H9 (cell line): ENCODE measurements around the gene FRRS1L. TPM values are rescaled to one million over a fixed set of nuclear protein-coding genes. Genes with fewer than 3 reads are reported as not detected.

ENCODE experiments used
- DNase-seq: peaks from one replicate; pipeline ENCODE4 v3.0.0-alpha.2; 2017
- H2AFZ ChIP-seq: one replicate; pipeline ENCODE4 v1.6.1; 2013; ENCODE audit warnings: mild to moderate bottlenecking, low read length, control low read depth, moderate library complexity
- H2AK5ac ChIP-seq: 2 replicates; pipeline ENCODE4 v1.6.1; 2013; ENCODE audit warnings: low read length, control low read depth, mixed read lengths; ENCODE audit not compliant: insufficient read length
- H2BK120ac ChIP-seq: one replicate; pipeline ENCODE4 v1.6.1; 2013; ENCODE audit warnings: low read depth, mild to moderate bottlenecking, low read length, control low read depth, inconsistent platforms; ENCODE audit not compliant: poor library complexity, severe bottlenecking
- H2BK12ac ChIP-seq: 2 replicates; pipeline ENCODE4 v1.6.1; 2013; ENCODE audit warnings: low read length, control low read depth, mixed read lengths, low read depth; ENCODE audit not compliant: insufficient read length
- H2BK15ac ChIP-seq: 2 replicates; pipeline ENCODE4 v1.6.1; 2013; ENCODE audit warnings: low read depth, low read length, control low read depth
- H2BK20ac ChIP-seq: one replicate; pipeline ENCODE4 v1.6.1; 2013; ENCODE audit warnings: low read depth, mild to moderate bottlenecking, low read length, control low read depth, inconsistent platforms; ENCODE audit not compliant: poor library complexity, severe bottlenecking
- H2BK5ac ChIP-seq: 2 replicates; pipeline ENCODE4 v1.6.1; 2013; ENCODE audit warnings: low read length, control low read depth, mixed read lengths; ENCODE audit not compliant: insufficient read length
- H3K14ac ChIP-seq: 2 replicates; pipeline ENCODE4 v1.6.1; 2013; ENCODE audit warnings: low read length, control low read depth; ENCODE audit not compliant: insufficient read depth
- H3K18ac ChIP-seq: 2 replicates; pipeline ENCODE4 v1.6.1; 2013; ENCODE audit warnings: low read depth, mild to moderate bottlenecking, mixed read lengths, low read length, control low read depth; ENCODE audit not compliant: insufficient read length
- H3K23ac ChIP-seq: 2 replicates; pipeline ENCODE4 v1.6.1; 2013; ENCODE audit warnings: low read length, control low read depth, mixed read lengths, low read depth; ENCODE audit not compliant: insufficient read length
- H3K23me2 ChIP-seq: 2 replicates; pipeline ENCODE4 v1.6.1; 2013; ENCODE audit warnings: low read depth, mild to moderate bottlenecking, mixed read lengths, low read length, control low read depth; ENCODE audit not compliant: insufficient read length, poor library complexity, severe bottlenecking
- H3K27ac ChIP-seq: 2 replicates; pipeline ENCODE4 v1.5.1; 2013; ENCODE audit warnings: low read length, control low read depth, mixed read lengths, low read depth; ENCODE audit not compliant: insufficient read length
- H3K27me3 ChIP-seq: 2 replicates; pipeline ENCODE4 v1.6.1; 2013; ENCODE audit warnings: low read length, control low read depth, inconsistent platforms; ENCODE audit not compliant: insufficient read depth
- H3K4ac ChIP-seq: 2 replicates; pipeline ENCODE4 v1.6.1; 2013; ENCODE audit warnings: low read depth, mild to moderate bottlenecking, control low read depth, inconsistent platforms, low read length, moderate library complexity
- H3K4me1 ChIP-seq: 2 replicates; pipeline ENCODE4 v1.6.1; 2013; ENCODE audit warnings: low read length, control low read depth, inconsistent platforms; ENCODE audit not compliant: insufficient read depth
- H3K4me2 ChIP-seq: 2 replicates; pipeline ENCODE4 v1.6.1; 2013; ENCODE audit warnings: low read length, control low read depth, mixed read lengths; ENCODE audit not compliant: insufficient read length, insufficient read depth
- H3K56ac ChIP-seq: 2 replicates; pipeline ENCODE4 v1.6.1; 2013; ENCODE audit warnings: low read depth, mild to moderate bottlenecking, mixed read lengths, low read length, control low read depth; ENCODE audit not compliant: insufficient read length
- H3K79me1 ChIP-seq: 2 replicates; pipeline ENCODE4 v1.6.1; 2013; ENCODE audit warnings: low read depth, mild to moderate bottlenecking, moderate library complexity, low read length, control low read depth, inconsistent platforms; ENCODE audit not compliant: insufficient read depth, poor library complexity, severe bottlenecking
- H3K79me2 ChIP-seq: 2 replicates; pipeline ENCODE4 v1.6.1; 2013; ENCODE audit warnings: low read length, control low read depth, inconsistent platforms; ENCODE audit not compliant: insufficient read depth
- H3K9ac ChIP-seq: 2 replicates; pipeline ENCODE4 v1.6.1; 2013; ENCODE audit warnings: low read length, control low read depth, mixed read lengths; ENCODE audit not compliant: insufficient read length; ENCODE audit errors: extremely low read depth
- H3K9me3 ChIP-seq: one replicate; pipeline ENCODE4 v1.6.1; 2013; ENCODE audit warnings: low read depth, low read length, inconsistent platforms; ENCODE audit not compliant: control insufficient read depth
- H3T11ph ChIP-seq: one replicate; pipeline ENCODE4 v1.6.1; 2013; ENCODE audit warnings: mild to moderate bottlenecking, low read length, control low read depth, inconsistent platforms
- H4K20me1 ChIP-seq: one replicate; pipeline ENCODE4 v1.6.1; 2013; ENCODE audit not compliant: control insufficient read depth, insufficient read length, insufficient read depth
- H4K5ac ChIP-seq: 2 replicates; pipeline ENCODE4 v1.6.1; 2013; ENCODE audit warnings: low read depth, mild to moderate bottlenecking, mixed read lengths, low read length, control low read depth; ENCODE audit not compliant: insufficient read length
- H4K8ac ChIP-seq: replicated peaks from 2 replicates; pipeline ENCODE4 v1.6.1; 2013; ENCODE audit warnings: low read length, control low read depth, mixed read lengths, low read depth; ENCODE audit not compliant: insufficient read length
- H4K91ac ChIP-seq: 2 replicates; pipeline ENCODE4 v1.6.1; 2013; ENCODE audit warnings: low read depth, mild to moderate bottlenecking, moderate library complexity, mixed read lengths, low read length, control low read depth; ENCODE audit not compliant: insufficient read length
- H3K27ac Mint-ChIP-seq, 3 experiments: 2 replicates in 2 of 3; 3 replicates in 1 of 3; pipeline ENCODE4 v1.8.0; 2020 to 2021; ENCODE audit warnings: mixed read lengths in 3 of 3, mild to moderate bottlenecking in 1 of 3, moderate library complexity in 1 of 3
- H3K27me3 Mint-ChIP-seq: 2 replicates; pipeline ENCODE4 v1.8.0; 2021; ENCODE audit warnings: low read depth, mild to moderate bottlenecking, moderate library complexity, mixed read lengths
- H3K36me3 Mint-ChIP-seq, 3 experiments: 2 replicates in 2 of 3; 3 replicates in 1 of 3; pipeline ENCODE4 v1.8.0; 2020 to 2021; ENCODE audit warnings: low read depth in 3 of 3, mixed read lengths in 3 of 3; ENCODE audit not compliant: insufficient read depth in 1 of 3
- H3K4me1 Mint-ChIP-seq, 2 experiments: 2 replicates each; pipeline ENCODE4 v1.8.0; 2020; ENCODE audit warnings: mixed read lengths in 2 of 2
- H3K4me3 Mint-ChIP-seq, 2 experiments: 2 replicates in 1 of 2; 3 replicates in 1 of 2; pipeline ENCODE4 v1.8.0; 2020 to 2021; ENCODE audit warnings: mild to moderate bottlenecking in 2 of 2, mixed read lengths in 2 of 2, moderate library complexity in 1 of 2
- H3K9me3 Mint-ChIP-seq, 2 experiments: 2 replicates in 1 of 2; 3 replicates in 1 of 2; pipeline ENCODE4 v1.8.0; 2020; ENCODE audit warnings: mild to moderate bottlenecking in 2 of 2, mixed read lengths in 2 of 2, moderate library complexity in 1 of 2
- WGBS: extraction: QIAGEN DNeasy Blood & Tissue Kit; methylation state at CpG from one replicate; pipeline ENCODE4 v1.1.7; 2013; ENCODE audit warnings: missing lambda C conversion rate, low lambda C conversion rate, mixed read lengths; ENCODE audit not compliant: insufficient read length; ENCODE audit errors: extremely low coverage; 5-methylcytosine and 5-hydroxymethylcytosine counted together
- total RNA-seq: library from RNA; stranded (reverse); gene quantifications from 2 replicates; pipeline ENCODE4 v1.2.1, GENCODE V29; 2021
- TF ChIP-seq, protein P1 (sequence below): fragments of 200-600 bp; sonication (generic); conservative IDR thresholded peaks from 3 replicates; pipeline ENCODE4 v1.8.0; 2021; ENCODE audit warnings: antibody characterized with exemption, mild to moderate bottlenecking

FRRS1L gene
- total RNA-seq, 1 experiment from 2014 or later = 3.3 TPM

GRCh38 chr9:109122726-109123621 is 44.1 kb downstream of the FRRS1L start:
- Histone ChIP-seq H2AK5ac (no peak overlapping the region), H2BK120ac (no peak overlapping the region), H4K5ac (no peak overlapping the region), H3K4ac (no peak overlapping the region), H3K14ac (no peak overlapping the region), H3K9ac (no peak overlapping the region), H4K8ac (no peak overlapping the region), H3K56ac (no peak overlapping the region), H2BK20ac (no peak overlapping the region), H3K27ac (no peak overlapping the region), H2BK12ac (no peak overlapping the region), H3K18ac (no peak overlapping the region), H2BK15ac (no peak overlapping the region), H4K91ac (no peak overlapping the region), H2AFZ (no peak overlapping the region), H2BK5ac (no peak overlapping the region), H3K23me2 (peaks cover 9% of the 10 kb centered on the region), H3K79me2 (peaks cover 13% of the 10 kb centered on the region), H3K79me1 (peaks cover 5% of the 10 kb centered on the region), H3K23ac (no peak overlapping the region), H3T11ph (no peak overlapping the region), H3K27me3 (no peaks in the 10 kb centered on the region), H3K4me2 (no peak overlapping the region), H4K20me1 (no peaks in the 10 kb centered on the region), H3K9me3 (no peaks in the 10 kb centered on the region), H3K4me1 (peaks cover 5% of the 10 kb centered on the region; the same call in 1 of the 2 replicates)
- H3K27me3 Mint-ChIP-seq = no peaks in the 10 kb centered on the region
- DNase-seq = no peak
- peaks cover under 1% of the 10 kb centered on the region in 3 experiments; a peak in 5 of 7 replicates for H3K36me3 Mint-ChIP-seq
- TF ChIP-seq, protein P1, sequence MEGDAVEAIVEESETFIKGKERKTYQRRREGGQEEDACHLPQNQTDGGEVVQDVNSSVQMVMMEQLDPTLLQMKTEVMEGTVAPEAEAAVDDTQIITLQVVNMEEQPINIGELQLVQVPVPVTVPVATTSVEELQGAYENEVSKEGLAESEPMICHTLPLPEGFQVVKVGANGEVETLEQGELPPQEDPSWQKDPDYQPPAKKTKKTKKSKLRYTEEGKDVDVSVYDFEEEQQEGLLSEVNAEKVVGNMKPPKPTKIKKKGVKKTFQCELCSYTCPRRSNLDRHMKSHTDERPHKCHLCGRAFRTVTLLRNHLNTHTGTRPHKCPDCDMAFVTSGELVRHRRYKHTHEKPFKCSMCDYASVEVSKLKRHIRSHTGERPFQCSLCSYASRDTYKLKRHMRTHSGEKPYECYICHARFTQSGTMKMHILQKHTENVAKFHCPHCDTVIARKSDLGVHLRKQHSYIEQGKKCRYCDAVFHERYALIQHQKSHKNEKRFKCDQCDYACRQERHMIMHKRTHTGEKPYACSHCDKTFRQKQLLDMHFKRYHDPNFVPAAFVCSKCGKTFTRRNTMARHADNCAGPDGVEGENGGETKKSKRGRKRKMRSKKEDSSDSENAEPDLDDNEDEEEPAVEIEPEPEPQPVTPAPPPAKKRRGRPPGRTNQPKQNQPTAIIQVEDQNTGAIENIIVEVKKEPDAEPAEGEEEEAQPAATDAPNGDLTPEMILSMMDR = no peak
- peak overlapping the region in 2 of 3 experiments; percentile 6 to 34; a peak in 2 of 7 replicates for H3K27ac Mint-ChIP-seq
- WGBS = no CpG with 5 or more reads among the region's 12 CpGs
- H3K9me3 Mint-ChIP-seq = no peaks in the 10 kb centered on the region
- peaks cover 19% of the 10 kb centered on the region in 2 experiments for H3K4me1 Mint-ChIP-seq
- no peak overlapping the region for H3K4me3 Mint-ChIP-seq
